Stimulated activated CD8-positive, alpha-beta memory T cell treated with anti-CD3 and anti-CD28 coated beads, Interleukin-15, amount 100 ng/mL, for 24 hours (primary cell): ENCODE results near the gene PHYH.
"Not testable (repeated sequence)": the region's sequence is repeated elsewhere in the genome, so short reads cannot be mapped to it uniquely, and the experiment has no call there.

Source experiments
- DNase-seq: peaks from one replicate; pipeline ENCODE4 v3.0.0-alpha.2; 2020; ENCODE audit warnings: low read depth

Gene PHYH

DNA sequence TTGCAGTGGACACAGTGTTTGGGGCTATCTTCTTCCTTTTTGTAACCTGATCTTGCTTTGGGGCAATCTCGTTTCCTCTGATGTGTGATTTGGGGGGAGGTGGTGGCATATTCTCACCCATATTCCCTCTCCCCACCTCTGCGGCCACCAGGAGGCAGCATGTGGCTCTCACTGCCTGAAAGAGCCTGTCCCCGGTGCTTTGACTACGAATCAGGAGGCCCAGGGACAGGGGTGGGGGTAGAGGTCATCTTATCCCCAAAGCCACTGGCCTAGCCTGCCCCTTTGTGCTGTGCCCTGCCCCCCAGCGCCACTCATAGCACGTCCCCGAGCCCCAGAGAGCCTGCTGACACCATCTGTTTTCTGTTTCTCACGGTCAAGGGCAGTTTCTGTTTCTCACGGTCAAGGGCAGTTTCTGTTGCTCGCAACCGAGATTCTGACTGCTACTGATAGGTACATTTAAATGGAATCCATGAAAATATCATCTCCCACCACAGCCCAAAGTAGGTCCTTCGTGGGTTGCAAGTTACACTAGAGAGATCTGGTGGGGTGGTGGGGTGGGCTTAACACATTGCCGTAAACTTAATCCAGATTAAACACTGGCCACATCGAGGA, 28.2 kb downstream of the PHYH start:
- DNase-seq: no peak

DNA sequence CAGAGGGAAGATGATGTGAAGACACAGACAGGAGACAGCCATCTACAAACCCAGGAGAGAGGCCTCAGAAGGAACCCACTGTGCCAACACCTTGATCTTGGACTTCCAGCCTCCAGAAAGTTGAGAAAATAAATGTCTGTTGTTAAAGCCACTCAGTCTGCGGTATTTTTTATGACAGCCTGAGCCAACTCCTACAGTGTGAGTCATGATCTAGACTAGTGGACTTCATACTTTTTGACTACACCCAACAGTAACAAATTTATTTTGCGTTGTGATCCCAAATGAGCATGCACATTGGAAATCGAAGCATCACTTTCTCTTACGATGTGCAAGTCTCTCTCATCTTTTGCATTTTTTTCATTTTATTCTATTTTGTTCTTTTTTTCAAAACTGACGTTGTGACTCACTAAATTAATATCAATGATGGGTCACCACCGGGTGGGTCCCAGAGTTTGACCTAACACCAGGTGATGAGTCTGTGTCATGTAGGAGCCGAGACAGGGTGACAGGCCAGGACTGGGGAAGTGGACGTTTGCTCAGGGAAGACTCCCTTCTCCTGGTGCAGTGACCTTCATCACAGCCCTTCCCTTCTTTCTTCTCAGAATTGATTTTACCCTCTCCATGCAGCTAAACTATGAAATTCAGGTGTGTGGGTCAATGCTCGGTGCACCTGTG, 28.9 kb downstream of the PHYH start:
- DNase-seq: no peak

DNA sequence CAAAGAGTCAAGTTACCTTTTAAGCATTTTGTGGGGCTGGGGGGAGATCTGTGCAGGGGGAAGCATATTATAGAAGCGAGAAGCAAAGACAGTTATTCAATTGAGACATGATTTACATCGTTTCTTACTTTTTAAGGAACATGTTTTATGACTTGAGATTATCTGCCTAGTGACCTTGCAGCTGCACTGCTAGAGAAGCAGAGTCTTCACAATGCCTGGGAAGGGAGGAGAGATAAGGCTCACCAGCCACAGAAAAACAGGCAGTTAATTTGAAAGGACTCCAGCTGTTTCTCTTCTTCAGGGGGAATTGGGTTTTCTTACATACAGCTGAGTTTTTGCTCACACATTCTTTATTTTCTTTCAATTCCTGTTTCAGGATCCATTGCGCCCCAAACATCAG, 31.0 kb downstream of the PHYH start:
- no peak for DNase-seq

DNA sequence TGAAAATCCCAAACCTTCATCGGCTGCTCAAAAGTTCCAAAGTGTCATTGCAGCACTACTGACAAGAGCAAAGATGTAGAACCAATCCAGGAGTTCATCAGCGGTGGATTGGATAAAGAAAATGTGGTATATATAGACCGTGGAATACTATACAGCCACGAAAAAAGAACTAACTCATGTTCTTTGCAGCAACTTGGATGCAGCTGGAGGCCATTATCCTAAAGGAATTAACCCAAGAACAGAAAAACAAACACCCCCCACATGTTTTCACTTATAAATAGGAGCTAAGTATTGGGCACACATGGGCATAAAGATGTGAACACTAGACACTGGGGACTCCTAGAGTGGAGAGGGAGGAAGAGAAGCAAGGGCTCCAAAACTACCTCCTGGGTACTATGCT, 31.6 kb downstream of the PHYH start:
- DNase-seq: no peak

DNA sequence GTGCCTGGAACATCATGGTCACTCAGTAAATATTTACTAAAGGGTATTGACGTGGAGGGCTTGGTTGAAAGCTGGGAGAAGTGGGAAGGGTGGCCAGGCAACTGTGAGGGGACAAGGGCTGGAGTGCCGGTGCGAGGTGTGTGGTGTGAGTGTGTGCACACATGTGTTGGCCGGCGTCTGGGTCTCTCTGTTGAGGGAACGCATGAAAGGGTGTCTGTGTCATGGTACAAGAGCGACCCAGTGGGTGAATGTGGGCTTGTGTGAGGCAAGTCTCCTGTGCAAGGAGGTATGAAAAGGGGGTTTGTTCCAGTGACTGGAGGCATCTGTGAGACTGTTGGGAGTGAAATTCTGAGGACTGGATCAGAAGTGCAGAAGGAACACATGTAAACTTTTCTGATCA, 36.3 kb downstream of the PHYH start:
- no peak for DNase-seq

DNA sequence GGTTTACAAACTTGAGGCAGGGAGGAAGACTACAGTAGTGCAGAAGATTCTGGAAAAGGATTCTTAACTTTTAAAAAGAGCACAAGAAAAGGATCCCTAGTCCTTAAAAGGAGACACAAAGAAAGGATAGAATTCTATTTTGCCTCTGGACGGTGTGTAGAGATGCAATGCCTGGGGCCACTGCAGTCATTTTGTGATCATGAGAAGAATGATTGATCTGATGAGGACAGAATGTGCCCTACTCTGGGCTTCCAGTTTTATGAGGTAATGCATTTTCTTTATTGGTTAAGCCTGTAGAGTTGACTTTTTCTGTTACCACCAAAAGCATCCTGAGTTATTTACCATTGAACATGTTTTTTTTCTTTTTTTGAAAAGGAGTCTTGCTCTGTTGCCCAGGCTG, 37.4 kb downstream of the PHYH start:
- DNase-seq: no peak

DNA sequence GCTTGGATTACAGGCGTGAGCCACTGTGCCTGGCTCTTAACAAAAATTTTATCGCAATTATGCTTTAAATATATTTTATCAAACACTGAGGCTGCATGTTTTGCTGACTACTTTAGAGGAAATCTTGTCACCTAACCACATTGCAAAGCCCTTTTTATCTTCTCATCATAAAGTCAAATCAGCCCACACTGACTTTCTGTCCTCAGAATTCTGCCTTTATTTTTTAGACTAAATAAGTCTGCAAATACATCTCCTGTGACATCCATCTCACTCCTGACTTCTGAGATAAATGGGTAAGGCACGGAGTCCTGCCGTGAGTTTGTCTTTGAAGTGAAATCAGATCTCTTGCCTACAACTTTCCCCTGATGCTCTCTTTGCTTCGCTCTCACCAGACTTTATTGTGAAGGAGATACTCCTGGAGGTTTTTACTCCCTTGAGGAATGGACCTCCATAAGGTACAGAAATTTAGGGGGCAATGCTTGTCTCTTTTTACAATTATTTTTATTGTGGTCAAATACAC, 42.2 kb downstream of the PHYH start:
- DNase-seq: no peak

DNA sequence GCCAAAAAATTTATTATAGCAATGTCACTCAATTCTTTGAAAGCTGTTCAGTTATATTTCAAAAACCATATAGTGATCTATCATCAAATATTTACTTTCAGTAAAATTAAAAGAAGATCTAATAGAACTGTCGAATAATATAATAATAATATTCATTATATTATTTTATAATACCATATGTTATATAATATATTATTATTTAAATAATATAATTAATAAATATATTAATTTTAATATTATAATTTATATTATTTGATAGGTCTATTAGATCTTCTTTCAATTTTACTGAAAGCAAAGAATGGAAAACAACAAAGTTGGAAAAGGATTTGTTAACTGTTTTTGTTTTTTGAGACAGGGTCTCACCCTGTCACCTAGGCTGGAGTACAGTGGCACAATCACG, 43.2 kb downstream of the PHYH start:
- no peak for DNase-seq

DNA sequence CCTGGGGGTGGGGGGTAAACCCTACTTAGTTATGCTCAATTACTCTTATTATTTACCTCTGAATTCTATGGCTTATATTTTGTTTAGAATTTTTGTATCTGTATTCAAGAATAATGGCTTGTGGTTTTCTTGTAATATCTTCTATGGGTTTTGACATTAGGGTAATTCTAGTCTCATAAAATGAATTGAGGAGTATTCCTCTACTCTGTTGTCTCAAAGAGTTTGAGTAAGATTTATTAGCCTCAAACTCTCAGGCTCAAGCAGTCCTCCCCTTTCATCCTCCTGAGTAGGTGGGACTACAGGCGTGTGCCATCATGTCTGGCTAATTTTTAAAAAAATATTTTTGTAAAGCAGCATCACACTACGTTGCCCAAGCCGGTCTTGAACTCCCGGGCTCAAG, 46.1 kb downstream of the PHYH start:
- no peak for DNase-seq

DNA sequence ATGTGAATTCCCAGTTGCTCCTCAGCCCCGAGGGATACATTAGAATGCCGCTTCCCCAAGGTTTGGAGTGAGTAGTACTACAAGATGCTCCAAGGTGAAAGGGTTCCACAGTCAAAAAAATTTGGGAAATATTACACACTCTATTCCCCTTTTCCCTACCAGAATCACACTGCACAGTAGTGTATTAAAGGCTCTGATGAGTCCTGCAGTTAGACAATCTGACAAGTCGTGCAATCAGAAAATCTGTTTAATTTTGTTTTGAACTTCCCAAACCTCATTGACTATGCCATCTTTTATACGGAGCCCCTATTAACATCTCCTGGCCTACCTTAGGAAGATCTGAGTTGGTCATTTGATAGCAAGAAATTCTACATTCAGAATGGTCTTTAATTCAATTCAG, 52.1 kb downstream of the PHYH start:
- no peak for DNase-seq

DNA sequence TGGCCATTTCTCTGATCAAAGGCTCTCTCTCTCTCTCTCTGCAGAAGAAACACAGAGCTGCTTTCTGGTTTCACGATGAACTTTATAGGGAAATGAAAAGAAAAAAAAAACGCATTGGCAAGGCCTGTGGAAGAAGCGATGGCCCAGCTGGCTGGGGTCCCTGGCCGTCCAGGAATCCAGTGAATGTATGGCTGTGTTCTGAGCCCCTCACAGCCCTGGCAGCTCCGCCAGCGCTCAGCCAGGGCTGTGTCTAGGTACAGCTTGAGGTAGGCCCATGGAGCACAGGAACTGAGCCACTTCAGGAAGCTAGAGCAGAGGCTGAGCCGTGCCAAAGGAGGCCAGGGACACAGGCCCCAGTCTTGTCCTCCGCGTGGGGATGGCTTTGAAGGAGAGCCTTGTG, 52.6 kb downstream of the PHYH start:
- DNase-seq: no peak

DNA sequence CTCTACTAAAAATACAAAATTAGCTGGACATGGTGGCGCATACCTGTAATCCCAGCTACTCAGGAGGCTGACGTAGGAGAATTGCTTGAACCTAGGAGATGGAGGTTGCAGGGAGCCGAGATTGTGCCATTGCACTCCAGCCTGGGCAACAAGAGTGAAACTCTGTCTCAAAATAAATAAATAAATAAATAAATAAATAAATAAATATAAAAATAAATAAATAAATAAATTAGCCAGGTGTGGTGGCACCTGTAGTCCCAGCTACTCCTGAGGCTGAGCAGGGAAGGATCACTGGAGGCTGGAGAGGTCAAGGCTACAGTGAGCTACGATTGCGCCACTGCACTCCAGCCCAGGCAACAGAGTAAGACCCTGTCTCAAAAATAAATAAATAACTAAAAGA, 57.6 kb downstream of the PHYH start:
- DNase-seq: not testable (repeated sequence)

DNA sequence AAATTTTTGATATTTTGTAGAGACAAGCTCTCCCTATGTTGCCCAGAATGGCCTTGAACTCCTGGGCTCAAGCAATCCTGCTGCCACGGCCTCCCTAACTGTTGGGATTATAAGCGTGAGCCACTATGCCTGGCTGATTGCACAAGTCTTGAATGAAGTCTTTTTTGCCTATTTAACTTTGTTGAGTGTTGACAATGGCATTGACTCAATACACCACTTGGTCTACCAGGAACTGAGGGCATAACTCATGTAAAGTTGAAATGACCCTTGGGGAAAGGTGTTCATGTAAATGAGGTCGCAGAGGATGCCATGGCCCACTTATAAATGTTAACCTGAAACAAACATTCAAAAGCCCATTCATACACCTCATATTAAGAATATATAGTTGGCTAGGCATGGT, 58.3 kb downstream of the PHYH start:
- no peak for DNase-seq

DNA sequence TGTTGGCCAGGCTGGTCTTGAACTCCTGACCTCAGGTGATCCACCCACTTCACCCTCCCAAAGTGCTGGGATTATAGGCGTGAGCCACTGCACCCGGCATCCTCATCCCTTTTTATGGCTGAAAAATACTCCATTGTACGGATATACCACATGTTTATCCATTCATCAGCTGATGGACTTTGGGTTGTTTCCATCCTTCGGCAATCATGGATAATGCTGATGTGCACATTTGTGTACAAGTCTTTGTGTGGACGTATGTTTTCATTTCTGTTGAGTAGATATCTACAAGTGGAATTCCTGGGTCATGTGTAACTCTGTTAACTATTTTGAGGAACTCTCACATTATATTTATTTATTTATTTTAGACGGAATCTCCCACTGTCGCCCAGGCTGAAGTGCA, 59.9 kb downstream of the PHYH start:
- no peak for DNase-seq

DNA sequence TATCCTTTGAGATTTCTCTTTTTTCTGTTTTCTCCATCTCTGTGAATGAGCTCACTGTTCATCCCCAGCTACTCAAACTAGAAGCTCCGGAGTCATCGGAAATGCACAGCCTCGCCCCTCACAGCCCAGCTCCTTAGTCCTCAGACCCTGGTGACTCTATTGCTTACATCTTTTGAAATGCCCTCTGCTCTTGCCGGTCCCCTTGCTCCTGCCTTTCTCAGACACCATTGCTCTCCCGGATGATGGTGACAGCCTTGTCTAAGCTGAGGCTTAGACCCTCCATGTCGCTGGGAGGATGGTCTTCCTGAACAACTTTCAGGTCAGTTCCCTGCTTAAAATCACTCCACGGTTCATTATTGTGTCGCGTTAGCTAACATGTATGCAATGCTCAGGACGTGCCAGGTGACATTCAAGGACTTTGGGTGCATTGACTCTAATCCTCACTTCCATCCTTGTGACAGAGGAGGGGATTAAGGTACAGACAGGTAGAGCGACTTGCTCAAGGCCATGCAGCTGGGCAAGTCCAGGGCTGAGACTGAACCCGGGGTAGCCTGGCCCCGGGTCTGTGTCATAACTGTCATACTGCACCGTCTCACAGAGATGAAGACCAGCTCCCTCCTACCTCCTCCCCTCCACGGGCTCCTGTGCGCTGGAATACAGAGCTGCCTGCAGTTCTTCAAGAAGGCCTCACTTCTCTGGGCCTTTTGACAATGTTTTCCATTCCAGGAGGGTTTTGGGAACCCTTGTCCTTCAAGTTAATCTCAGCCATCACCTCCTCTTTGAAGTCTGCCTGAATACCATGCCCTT, 61.4 kb downstream of the PHYH start:
- DNase-seq: no peak

DNA sequence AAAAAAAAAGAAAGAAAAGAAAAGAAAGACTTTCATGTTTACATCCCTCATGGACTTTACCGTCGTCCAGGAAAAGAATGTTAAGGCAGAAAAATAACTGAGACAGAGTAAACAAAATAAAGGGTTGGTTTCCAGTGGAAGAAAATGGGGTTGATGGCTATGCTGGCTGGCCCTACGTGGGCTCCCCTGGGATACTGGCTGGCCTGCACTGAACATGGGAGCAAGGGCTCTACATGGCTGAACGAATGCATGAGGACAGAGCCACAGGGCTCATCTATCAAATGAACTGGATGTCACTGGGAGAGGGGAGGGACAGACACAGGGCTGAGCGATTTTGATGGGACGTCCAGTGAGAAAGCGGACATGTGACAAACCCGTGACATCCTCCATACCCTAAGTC, 63.2 kb downstream of the PHYH start:
- DNase-seq: no peak

DNA sequence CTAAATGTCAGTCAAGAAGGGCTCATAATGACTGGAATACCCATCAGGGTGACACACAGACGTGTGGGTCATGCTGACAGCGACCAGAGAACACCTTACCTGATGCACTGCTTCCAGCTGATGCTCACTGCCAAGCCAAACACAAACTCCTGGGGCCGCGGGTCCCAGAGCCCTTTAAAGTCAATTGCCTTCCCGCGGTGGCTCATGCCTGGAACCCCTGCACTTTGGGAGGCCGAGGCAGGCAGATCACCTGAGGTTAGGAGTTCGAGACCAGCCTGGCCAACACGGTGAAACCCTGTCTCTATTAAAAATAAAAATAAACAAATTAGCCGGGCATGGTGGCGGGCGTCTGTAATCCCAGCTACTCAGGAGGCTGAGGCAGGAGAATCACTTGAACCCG, 65.1 kb downstream of the PHYH start:
- not testable (repeated sequence) for DNase-seq

DNA sequence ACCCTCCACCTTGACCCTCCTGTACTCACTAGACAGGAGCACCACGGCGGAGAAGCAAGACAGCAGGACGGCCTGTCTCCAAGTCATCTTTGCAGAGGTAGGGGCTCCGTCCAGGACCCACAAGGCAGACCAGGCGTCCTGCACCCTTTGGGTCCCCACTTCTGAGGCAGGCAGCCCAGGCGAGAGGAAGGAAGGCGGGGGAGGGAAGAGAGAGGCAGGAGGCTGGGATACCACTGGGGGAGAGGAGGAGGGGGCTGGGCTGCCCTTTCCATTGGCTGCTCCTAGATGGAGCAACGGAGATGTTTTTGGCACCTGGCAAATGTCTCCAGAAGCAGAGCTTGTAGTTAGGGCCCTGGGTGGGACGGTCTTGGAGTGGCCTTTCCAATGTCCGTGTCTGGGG, 65.7 kb downstream of the PHYH start, which contains the start of gene UCMA:
Gene UCMA (minus strand): TSS at position 203 of the 400 bp plus-strand sequence. CDS start 116 bp downstream, at position 87.
- DNase-seq: no peak

DNA sequence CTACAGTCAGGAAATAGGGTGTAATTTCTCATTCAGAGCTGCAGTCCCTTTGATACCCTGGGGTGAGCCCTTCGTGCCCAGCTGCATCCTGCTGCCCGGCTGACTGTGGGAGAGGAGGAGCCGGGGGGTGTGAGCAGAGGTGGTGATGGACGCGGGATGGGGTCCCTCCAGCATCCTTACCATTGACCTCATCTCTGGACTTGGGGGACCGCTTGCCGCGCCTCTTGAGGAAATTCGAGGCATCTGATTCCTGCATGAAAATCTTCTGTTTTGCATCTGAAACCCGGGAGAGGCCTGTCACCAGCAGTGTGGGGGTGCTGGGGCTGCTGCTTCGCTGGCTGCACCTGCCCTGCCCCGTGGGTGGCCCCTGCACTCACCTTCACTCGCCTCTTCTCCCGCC, 66.5 kb downstream of the PHYH start:
- DNase-seq: no peak

DNA sequence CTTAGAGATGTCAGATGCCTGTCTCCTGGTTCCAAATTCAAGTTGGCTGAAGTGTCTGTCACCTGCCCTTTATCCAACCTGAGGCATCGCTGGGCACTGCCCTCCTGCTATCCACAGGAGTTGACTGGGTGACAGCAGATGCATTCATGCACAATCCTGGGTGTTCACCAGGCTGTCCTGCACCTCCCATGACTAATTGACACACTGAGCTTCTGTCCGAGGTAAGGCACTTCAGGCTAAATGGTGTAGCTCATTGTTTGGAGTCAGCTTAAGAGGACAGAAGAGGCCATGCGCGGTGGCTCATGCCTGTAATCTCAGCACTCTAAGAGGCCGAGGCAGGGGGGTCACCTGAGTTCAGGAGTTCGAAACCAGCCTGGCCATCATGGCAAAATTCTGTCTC, 68.1 kb downstream of the PHYH start:
- no peak for DNase-seq

DNA sequence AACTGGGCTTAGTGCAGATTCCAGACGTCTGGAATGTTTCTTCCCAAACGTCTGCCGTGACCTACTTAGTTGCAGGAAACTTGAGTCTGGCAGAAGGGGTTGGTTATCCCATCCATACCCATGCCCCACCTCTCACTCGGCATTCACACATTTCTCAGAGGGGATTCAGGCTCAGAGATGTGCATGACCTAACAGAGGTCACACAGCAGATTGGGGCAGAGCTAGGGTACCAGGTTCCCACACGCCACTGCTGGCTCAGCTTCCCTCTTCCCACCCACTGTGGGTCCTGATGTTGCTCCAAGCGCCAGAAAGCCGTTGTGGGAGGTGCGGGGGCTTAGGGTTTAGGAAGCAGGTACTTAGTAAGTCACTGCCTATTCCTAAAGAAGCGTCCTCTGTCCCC, 68.7 kb downstream of the PHYH start:
- no peak for DNase-seq
